NCI-H2107 treated with DMSO at 0.1 percent for 48 hours (cell line): Measurements from ENCODE around the gene PRRT4.

ENCODE experiments used
- DNase-seq: peaks from one replicate; lab custom pipeline; 2025; ENCODE audit not compliant: unreplicated experiment; lab: John Stamatoyannopoulos, UW

PRRT4 gene

GRCh38 chr7:128349466-128349825, 12.0 kb downstream of the PRRT4 start:
- DNase-seq = no peak

GRCh38 chr7:128347647-128348097, 13.8 kb downstream of the PRRT4 start:
- peak; percentile 28 for DNase-seq

GRCh38 chr7:128344431-128344774, 17.1 kb downstream of the PRRT4 start:
- DNase-seq = no peak

GRCh38 chr7:128343554-128344430, 17.7 kb downstream of the PRRT4 start, which contains the start of gene RBM28:
TSS of gene RBM28 (minus strand) at chr7:128343908. CDS start at chr7:128343793, 115 bp downstream.
- peak; percentile 83 for DNase-seq

GRCh38 chr7:128341733-128342132, 19.8 kb downstream of the PRRT4 start:
- DNase-seq = no peak

GRCh38 chr7:128335730-128336129, 25.8 kb downstream of the PRRT4 start:
- DNase-seq = no peak

- no peak for DNase-seq
Measured at GRCh38 chr7:128324368-128324680, 37.2 kb downstream of the PRRT4 start.

- DNase-seq = no peak
Measured at GRCh38 chr7:128323459-128324367, 37.8 kb downstream of the PRRT4 start.

GRCh38 chr7:128323040-128323439, 38.5 kb downstream of the PRRT4 start:
- DNase-seq = no peak

GRCh38 chr7:128322040-128322643, 39.3 kb downstream of the PRRT4 start:
- peak; percentile 31 for DNase-seq

GRCh38 chr7:128321044-128321422, 40.5 kb downstream of the PRRT4 start:
- DNase-seq = no peak

GRCh38 chr7:128318691-128319090, 42.8 kb downstream of the PRRT4 start:
- DNase-seq = no peak

- no peak for DNase-seq
Measured at GRCh38 chr7:128311013-128311412, 50.5 kb downstream of the PRRT4 start.

- no peak for DNase-seq
Measured at GRCh38 chr7:128310499-128310898, 51.0 kb downstream of the PRRT4 start.

GRCh38 chr7:128309976-128310375, 51.5 kb downstream of the PRRT4 start:
- no peak for DNase-seq

- DNase-seq = no peak
Measured at GRCh38 chr7:128309124-128309523, 52.4 kb downstream of the PRRT4 start.

- no peak for DNase-seq
Measured at GRCh38 chr7:128307061-128307460, 54.4 kb downstream of the PRRT4 start.

- no peak for DNase-seq
Measured at GRCh38 chr7:128304212-128304611, 57.3 kb downstream of the PRRT4 start.

GRCh38 chr7:128303643-128304042, 57.8 kb downstream of the PRRT4 start:
- DNase-seq = no peak

GRCh38 chr7:128303133-128303532, 58.4 kb downstream of the PRRT4 start:
- DNase-seq = no peak

GRCh38 chr7:128302139-128302538, 59.4 kb downstream of the PRRT4 start:
- no peak for DNase-seq
